Measurements from ENCODE around the gene GRAP2. TPM values are rescaled to one million over a fixed set of nuclear protein-coding genes. Genes with fewer than 3 reads are reported as not detected.

Gene GRAP2
- total RNA-seq, 1 donor from 2014 or later = 31.3 TPM

DNA sequence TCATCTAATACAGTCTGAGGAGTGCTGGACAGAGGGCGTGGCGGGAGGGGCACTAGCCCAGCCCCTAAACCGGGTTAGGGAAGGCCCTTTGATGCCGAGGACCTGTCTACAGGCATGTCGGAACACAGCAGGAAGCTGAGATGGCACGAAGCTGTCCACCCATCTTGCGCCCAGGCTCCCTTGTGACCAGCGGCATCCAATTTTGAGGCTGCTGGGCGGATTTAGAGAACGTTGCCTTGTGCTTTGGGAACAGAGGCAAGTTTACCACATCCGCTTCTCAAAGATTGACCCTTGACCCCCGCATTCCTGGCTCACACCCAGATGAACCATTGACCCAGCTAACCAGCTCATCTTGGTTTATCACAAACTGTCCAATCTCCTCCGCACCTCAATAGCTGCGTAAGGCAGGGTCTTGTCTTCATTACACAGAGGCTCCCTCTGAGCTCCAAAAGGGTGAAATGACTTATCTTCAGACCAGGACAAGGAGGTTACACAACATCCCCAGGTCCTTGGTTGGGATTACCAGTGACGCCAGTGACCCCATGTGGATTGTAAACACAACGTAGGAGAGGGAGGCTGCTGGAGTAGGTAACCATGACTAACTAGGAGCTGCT is 98.4 kb downstream of the GRAP2 start:
- intact Hi-C loops (cut with micrococcal nuclease) = no loop called here
- no peak overlapping the region for H3K4me3 Mint-ChIP-seq
- peaks cover under 1% of the 10 kb centered on the region for H3K4me1 Mint-ChIP-seq (ENCODE audit: low read depth)
- no peaks in the 10 kb centered on the region for H3K36me3 Mint-ChIP-seq (ENCODE audit: low read depth)
- H3K27ac Mint-ChIP-seq = no peak overlapping the region
- no peaks in the 10 kb centered on the region for H3K9me3 Mint-ChIP-seq
- peaks cover 30% of the 10 kb centered on the region for H3K27me3 Mint-ChIP-seq (ENCODE audit: insufficient read depth)
- no peak for DNase-seq (ENCODE audit: low spot score)

DNA sequence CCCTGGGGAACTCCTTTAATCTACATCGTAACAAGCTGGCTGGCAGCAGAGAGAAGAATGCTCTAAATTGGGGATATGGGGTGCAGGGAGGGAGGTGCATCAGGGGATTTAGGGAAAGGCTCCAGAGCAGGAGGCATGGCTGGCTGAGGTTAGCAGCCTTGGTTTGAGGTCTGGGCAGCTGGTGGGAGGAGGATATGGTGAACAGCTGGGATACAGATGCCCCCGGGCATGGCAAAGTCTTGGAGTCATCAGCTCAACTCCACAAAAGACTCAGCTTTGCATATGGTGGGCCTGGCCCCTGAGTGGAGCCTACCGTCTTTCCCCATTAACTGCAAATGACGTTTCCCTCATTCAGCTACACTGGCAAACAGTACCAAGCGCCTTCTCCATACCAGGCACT is 99.3 kb downstream of the GRAP2 start:
- Mint-ChIP-seq H3K9me3 (no peaks in the 10 kb centered on the region), H3K4me3 (no peak overlapping the region), H3K27ac (no peak overlapping the region), H3K4me1 (ENCODE audit: low read depth) (no peaks in the 10 kb centered on the region), H3K27me3 (ENCODE audit: insufficient read depth) (peaks cover 30% of the 10 kb centered on the region), H3K36me3 (ENCODE audit: low read depth) (no peaks in the 10 kb centered on the region)
- intact Hi-C loops (cut with micrococcal nuclease) = no loop called here
- DNase-seq (ENCODE audit: low spot score) = no peak

DNA sequence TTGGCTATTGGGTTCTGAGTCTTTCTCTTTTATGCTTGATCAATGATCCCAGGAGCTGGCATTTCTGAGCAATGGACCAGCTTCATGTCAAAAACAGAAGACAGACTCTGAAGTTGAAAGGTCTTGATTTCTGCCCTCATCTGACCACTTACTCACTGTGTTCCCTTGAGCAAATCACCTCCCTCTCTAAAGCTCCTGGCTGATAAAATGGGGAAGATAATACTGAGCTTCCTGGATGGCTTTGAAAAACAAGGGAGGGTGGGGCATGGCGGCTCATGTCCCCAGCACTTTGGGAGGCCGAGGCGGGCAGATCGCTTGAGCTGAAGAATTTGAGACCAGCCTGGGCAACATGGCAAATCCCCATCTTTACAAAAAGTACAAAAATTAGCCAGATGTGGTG is 100.2 kb downstream of the GRAP2 start:
- H3K4me3 Mint-ChIP-seq = no peak overlapping the region
- intact Hi-C loops (cut with micrococcal nuclease) = no loop called here
- peaks cover 27% of the 10 kb centered on the region for H3K27me3 Mint-ChIP-seq (ENCODE audit: insufficient read depth)
- DNase-seq (ENCODE audit: low spot score) = no peak
- H3K4me1 Mint-ChIP-seq (ENCODE audit: low read depth) = no peaks in the 10 kb centered on the region
- H3K27ac Mint-ChIP-seq = no peak overlapping the region
- H3K36me3 Mint-ChIP-seq (ENCODE audit: low read depth) = no peaks in the 10 kb centered on the region
- H3K9me3 Mint-ChIP-seq = no peaks in the 10 kb centered on the region

DNA sequence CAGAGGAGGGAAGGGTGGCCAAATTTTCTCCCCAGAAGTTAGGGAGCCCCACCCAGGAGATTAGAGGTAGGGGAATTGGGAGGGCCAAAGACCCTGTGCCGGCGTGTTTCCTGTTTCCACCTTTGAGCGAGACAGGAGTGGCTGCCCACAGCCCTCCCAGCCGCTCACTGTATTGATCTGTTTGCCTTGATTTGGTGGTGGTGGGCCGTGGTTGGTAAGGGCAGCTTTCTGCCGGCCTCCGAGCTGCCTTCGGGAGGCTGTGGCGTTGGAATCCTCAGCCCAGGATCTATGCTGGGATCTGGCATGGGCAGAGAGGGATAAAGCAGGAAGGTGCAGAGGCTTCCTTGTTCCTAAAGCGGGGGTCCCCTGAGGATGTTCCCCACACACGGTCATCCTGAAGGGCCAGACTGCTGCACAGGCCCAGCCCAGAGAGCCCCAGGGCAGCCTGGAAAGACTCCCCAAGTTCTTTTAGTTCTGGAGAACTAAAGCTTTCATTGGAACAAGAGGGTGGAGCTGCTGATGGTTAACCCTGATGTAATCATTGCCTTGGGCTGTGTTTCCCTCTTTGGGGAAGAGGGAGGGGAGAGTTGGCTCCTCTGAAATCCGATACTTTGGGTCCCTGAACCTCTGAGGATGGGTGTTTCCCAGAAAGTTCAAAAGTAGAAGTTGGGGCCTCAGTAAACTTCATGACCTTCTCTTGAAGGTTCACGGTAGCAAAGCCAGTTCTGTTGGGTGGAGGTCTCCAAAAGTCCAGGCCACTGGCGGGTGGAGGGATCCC is 101.1 kb downstream of the GRAP2 start:
- Mint-ChIP-seq H3K36me3 (ENCODE audit: low read depth) (no peaks in the 10 kb centered on the region), H3K9me3 (no peaks in the 10 kb centered on the region), H3K4me1 (ENCODE audit: low read depth) (no peaks in the 10 kb centered on the region), H3K27ac (no peak overlapping the region), H3K4me3 (no peak overlapping the region), H3K27me3 (ENCODE audit: insufficient read depth) (peaks cover 24% of the 10 kb centered on the region)
- no peak for DNase-seq (ENCODE audit: low spot score)
- intact Hi-C loops (cut with micrococcal nuclease) = no loop called here

DNA sequence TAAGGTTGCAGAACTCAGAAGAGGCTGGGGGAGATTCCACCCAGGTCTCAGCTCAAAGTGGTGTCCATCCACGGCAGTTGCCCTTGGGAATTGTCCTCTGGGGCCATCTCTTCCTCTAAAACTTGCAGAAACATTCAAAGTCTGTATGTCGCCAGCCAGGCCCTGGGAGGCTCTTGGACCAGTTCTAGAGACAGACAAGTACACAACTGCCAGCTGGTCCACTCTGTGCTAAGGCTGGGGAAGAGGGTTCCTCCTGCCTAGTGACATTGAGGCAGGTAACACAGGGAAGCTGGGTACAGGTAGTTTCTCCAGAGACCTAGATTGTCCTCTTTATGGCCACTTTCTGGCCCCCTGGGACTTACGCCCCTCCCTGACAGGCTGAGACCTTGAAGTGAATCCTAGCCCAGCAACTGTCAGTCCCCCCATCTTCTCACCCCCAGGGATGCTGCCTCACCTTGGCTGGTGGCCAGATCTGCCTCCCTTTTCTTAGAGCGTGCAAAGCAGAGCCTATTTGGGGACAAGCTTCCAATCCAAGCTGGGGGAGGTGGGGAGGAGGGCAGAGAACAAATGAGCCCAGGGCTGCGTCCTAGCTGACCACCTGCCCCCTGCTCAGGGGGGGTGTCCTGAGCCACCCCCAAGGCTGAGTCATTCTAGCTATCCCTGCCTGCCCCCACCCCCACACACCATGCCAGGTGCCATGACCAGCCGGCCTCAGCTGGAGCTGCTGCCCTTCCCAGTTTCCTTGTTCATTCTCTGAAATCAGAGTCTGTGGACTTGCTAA is 102.2 kb downstream of the GRAP2 start:
- Mint-ChIP-seq H3K4me1 (ENCODE audit: low read depth) (no peaks in the 10 kb centered on the region), H3K9me3 (no peaks in the 10 kb centered on the region), H3K36me3 (ENCODE audit: low read depth) (no peaks in the 10 kb centered on the region), H3K27me3 (ENCODE audit: insufficient read depth) (peaks cover 22% of the 10 kb centered on the region), H3K27ac (no peak overlapping the region), H3K4me3 (no peak overlapping the region)
- no peak for DNase-seq (ENCODE audit: low spot score)
- intact Hi-C loops (cut with micrococcal nuclease) = no loop called here

DNA sequence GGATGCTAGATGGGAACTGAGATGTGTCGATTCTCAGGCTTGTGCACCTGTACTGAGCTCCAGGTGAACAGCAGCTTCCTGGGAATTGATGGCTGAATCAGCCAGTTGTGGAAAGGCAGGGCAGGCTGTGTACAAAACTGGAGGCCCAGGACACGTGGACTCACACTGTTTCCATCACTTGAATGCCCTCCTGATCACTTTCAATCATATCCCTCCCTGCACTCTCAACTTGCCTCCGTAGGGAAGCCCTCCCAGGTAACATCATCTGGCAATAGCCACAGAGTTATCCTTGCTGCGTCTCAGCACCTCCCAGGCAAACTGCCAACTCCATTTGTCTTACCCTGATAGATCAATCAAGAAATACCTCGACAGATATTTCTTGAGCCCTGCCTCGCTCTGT is 104.0 kb downstream of the GRAP2 start:
- H3K27ac Mint-ChIP-seq = no peak overlapping the region
- intact Hi-C loops (cut with micrococcal nuclease) = no loop called here
- no peak for DNase-seq (ENCODE audit: low spot score)
- no peaks in the 10 kb centered on the region for H3K36me3 Mint-ChIP-seq (ENCODE audit: low read depth)
- H3K27me3 Mint-ChIP-seq (ENCODE audit: insufficient read depth) = peaks cover 22% of the 10 kb centered on the region
- H3K9me3 Mint-ChIP-seq = no peaks in the 10 kb centered on the region
- H3K4me1 Mint-ChIP-seq (ENCODE audit: low read depth) = no peaks in the 10 kb centered on the region
- no peak overlapping the region for H3K4me3 Mint-ChIP-seq

DNA sequence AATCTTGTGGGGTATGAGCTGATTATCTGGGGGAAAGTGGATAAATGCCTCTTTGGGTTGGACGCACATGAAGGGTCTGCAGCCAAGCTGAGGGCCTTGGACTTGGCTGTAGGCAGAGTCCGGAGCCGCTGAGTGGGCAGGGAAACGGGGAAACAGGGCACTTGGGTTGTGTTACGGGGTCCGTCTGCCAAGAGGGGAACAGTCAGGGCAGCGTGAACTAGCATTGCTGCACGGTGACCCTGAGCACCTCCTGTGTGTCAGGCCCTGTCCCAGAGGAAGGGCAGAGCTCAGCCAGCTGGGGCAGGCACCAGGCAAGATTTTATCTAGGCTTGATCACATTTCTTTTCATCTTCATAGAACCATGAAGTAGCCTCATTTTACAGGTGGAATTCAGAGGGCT is 105.8 kb downstream of the GRAP2 start:
- Mint-ChIP-seq H3K4me1 (ENCODE audit: low read depth) (no peaks in the 10 kb centered on the region), H3K36me3 (ENCODE audit: low read depth) (no peaks in the 10 kb centered on the region), H3K4me3 (no peak overlapping the region), H3K27ac (no peak overlapping the region), H3K9me3 (no peaks in the 10 kb centered on the region), H3K27me3 (ENCODE audit: insufficient read depth) (peaks cover 20% of the 10 kb centered on the region)
- DNase-seq (ENCODE audit: low spot score) = no peak
- intact Hi-C loops (cut with micrococcal nuclease) = no loop called here

DNA sequence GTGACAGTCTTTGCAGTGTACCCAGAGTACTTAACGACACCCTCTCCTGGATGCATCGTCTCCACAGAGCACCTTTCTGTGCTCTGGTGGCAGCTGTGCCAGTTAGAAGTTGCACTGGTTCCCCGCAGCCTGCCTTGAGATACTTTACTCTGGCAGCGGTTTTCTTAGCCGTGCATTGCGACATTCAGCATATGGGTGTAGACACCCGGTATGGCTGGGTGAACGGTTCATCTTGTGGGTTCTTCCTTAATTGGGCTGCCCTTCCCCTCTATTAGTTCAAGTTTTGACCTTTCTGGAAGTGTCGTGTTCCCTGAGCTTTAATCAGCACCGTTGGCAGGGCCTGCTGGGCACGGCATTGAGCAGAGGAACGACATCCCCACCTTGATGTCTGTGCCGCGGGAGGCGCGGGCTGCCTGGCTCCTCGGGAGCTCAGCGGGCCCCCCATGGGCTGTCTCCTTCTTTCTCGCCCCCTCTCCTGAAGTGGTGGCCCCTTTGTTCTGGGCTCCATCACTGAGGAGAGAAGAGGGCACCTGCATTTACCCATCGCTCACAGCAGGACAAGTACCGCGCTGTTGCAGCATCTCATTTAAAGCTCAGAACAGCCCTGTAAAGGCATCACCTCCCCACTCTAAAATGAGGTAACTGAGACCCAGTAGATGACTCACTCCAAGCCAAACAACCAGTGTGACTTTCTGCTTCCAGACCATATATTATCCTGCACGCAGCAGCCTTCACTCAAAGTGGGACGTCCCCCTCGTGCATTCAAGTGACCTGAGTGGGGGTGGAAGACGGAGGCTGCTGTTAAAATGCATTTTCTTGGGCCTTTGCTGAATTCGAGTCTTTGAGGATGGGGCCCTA is 107.2 kb downstream of the GRAP2 start:
- no peak overlapping the region for H3K4me3 Mint-ChIP-seq
- H3K36me3 Mint-ChIP-seq (ENCODE audit: low read depth) = no peaks in the 10 kb centered on the region
- no peaks in the 10 kb centered on the region for H3K9me3 Mint-ChIP-seq
- intact Hi-C loops (cut with micrococcal nuclease) = no loop called here
- H3K4me1 Mint-ChIP-seq (ENCODE audit: low read depth) = no peaks in the 10 kb centered on the region
- no peak overlapping the region for H3K27ac Mint-ChIP-seq
- DNase-seq (ENCODE audit: low spot score) = no peak
- H3K27me3 Mint-ChIP-seq (ENCODE audit: insufficient read depth) = peaks cover 15% of the 10 kb centered on the region

DNA sequence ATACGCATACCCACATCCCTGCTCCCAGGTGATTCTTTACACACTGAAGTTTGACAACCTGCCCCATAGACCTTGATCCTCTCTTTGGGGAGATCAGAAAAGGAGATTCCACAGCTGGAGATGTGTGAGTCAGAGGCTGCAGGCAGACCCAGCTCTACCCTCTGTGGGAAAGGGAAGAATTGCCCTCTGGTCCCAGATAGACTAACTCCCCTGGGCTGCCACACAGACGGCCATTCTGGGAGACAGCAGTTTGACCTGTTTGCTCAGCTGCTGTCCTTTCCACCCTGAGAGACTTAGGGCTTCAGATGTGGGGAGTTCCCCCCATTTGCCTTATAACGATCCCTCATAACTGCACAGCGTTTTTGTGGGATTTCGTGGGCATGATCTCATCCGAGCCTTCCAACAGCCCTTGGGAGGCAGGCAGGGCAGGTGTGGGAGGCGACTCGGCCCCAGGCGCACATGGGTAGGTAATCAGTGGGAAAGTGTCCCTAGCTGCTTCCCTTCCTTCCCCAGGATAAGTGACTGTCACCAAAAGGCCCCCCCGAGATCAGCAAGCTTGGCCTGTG is 107.9 kb downstream of the GRAP2 start:
- Mint-ChIP-seq H3K27me3 (ENCODE audit: insufficient read depth) (peaks cover 19% of the 10 kb centered on the region), H3K9me3 (no peaks in the 10 kb centered on the region), H3K27ac (no peak overlapping the region), H3K4me3 (no peak overlapping the region), H3K36me3 (ENCODE audit: low read depth) (no peaks in the 10 kb centered on the region), H3K4me1 (ENCODE audit: low read depth) (no peaks in the 10 kb centered on the region)
- no peak for DNase-seq (ENCODE audit: low spot score)
- intact Hi-C loops (cut with micrococcal nuclease) = no loop called here

DNA sequence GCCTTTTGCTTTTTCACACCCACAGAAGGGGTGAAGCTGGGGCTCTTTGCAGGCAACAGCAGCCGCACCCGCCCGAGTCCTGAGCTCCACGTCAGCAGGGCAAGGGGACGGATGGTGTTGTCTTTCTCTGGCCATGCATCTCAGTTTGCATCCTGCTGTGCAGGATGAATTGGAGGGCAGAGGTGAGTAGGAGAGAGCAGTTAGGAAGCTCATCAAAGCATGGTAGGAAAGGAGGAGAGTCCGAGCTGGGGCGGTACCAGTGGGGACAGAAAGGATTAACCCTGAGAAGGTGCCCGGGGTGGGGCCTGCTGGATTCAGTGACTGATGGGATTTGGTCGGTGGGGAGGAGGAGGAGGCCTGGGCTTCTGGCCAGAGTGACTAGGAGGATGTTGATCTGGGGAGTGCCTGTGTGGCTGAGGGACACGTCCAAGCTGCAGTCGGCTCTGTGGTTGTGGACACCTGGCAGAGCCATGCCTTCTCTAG is 108.4 kb downstream of the GRAP2 start:
- no peak for DNase-seq (ENCODE audit: low spot score)
- H3K27ac Mint-ChIP-seq = no peak overlapping the region
- no peaks in the 10 kb centered on the region for H3K4me1 Mint-ChIP-seq (ENCODE audit: low read depth)
- H3K27me3 Mint-ChIP-seq (ENCODE audit: insufficient read depth) = peaks cover 19% of the 10 kb centered on the region
- no peaks in the 10 kb centered on the region for H3K9me3 Mint-ChIP-seq
- intact Hi-C loops (cut with micrococcal nuclease) = no loop called here
- H3K36me3 Mint-ChIP-seq (ENCODE audit: low read depth) = no peaks in the 10 kb centered on the region
- H3K4me3 Mint-ChIP-seq = no peak overlapping the region

DNA sequence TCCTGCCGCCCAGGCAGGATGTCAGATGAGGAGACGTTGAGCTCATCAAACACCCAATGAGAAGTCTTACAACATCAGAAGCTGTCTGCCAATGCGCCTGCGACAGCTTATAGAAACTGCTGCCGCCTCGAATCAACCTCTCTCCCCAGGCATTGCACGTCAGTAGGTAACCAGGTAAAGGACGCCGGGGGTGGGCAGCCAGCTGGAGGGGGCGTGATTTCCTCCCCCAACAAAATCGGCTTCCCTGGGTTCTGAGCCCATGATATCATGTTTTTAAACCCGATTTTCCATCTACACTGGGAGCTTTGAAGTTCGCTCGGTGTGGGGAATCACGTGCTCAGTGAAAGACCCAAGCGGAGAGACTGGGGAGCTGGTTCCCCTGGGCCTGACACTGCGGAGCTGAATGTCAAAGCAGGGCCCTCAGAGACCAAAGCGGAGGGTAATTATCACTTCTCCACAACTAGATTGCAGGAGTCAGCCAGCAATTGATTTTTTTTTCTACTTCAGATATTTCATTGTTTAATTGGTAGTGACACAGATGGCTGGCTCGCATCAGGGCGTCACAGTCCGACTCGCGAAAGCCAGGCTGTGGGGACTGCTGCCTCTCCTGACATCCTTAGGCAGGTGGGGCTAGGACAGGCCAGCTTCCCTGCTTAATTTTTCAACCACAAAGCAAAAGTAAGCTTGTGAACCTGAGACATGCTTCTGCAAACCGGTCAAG is 109.2 kb downstream of the GRAP2 start:
- Mint-ChIP-seq H3K4me3 (peak overlapping the region; percentile 35), H3K36me3 (ENCODE audit: low read depth) (no peaks in the 10 kb centered on the region), H3K27ac (no peak overlapping the region), H3K4me1 (ENCODE audit: low read depth) (no peaks in the 10 kb centered on the region), H3K9me3 (no peaks in the 10 kb centered on the region), H3K27me3 (ENCODE audit: insufficient read depth) (peaks cover 20% of the 10 kb centered on the region)
- DNase-seq (ENCODE audit: low spot score) = no peak
- intact Hi-C loops (cut with micrococcal nuclease) = no loop called here

DNA sequence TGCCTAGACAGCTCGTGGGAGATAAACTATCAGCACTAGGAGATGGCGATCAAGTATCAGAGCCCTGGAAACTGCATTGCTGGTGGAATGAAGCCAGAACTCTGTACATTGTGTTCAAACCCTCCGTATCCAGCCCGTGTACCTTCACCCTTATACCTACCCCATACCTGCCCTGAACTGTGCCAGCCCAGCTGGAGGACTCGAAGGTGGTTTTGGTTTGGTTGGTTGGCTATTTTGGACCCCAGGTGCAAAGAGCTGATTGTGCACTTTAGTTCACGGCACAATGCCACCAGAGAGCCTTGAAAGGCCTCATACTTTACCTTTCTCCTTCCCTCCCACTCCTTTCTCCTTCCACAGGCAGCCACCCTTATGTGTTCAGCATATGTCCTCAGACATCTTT is 109.9 kb downstream of the GRAP2 start:
- Mint-ChIP-seq H3K27me3 (ENCODE audit: insufficient read depth) (peaks cover 23% of the 10 kb centered on the region), H3K4me1 (ENCODE audit: low read depth) (no peaks in the 10 kb centered on the region), H3K27ac (no peak overlapping the region), H3K4me3 (no peak overlapping the region), H3K36me3 (ENCODE audit: low read depth) (no peaks in the 10 kb centered on the region), H3K9me3 (no peaks in the 10 kb centered on the region)
- no peak for DNase-seq (ENCODE audit: low spot score)
- intact Hi-C loops (cut with micrococcal nuclease) = no loop called here

Data from activated T-helper 1 cell treated with anti-CD3 and anti-CD28 coated beads, Interleukin-12 subunit alpha, Interleukin-12 subunit beta, Interleukin-2, Interleukin-4 antibody, amounts not matched to agents 30 ng/mL and 10 ng/mL and 1 ng/mL, durations not matched to agents 14 hours and 24 hours and 36 hours (primary cell).